Skeletal muscle tissue (tissue), 4 donors: ENCODE measurements around the gene NPTX1. TPM values are rescaled to one million over a fixed set of nuclear protein-coding genes. Genes with fewer than 3 reads are reported as not detected.
"Not testable (repeated sequence)": the region's sequence is repeated elsewhere in the genome, so short reads cannot be mapped to it uniquely, and the experiment has no call there.

Source experiments
- H3K27ac ChIP-seq: one replicate; pipeline ENCODE4 v1.7.0; 2013; ENCODE audit warnings: mild to moderate bottlenecking, low read depth, low read length, inconsistent platforms
- H3K27me3 ChIP-seq, 3 donors: one replicate each; pipeline ENCODE4 v1.7.0; 2013; ENCODE audit warnings: low read length in 3 of 3; ENCODE audit not compliant: control insufficient read depth in 3 of 3, insufficient read depth in 3 of 3
- H3K36me3 ChIP-seq, 3 donors: one replicate each; pipeline ENCODE4 v1.7.0; 2013; ENCODE audit warnings: low read length in 3 of 3; ENCODE audit not compliant: control insufficient read depth in 3 of 3, insufficient read depth in 3 of 3
- H3K4me1 ChIP-seq, 3 donors: one replicate each; pipeline ENCODE4 v1.7.0; 2013; ENCODE audit warnings: low read length in 3 of 3, mild to moderate bottlenecking in 3 of 3; ENCODE audit not compliant: control insufficient read depth in 3 of 3, insufficient read depth in 3 of 3
- H3K4me3 ChIP-seq, 3 donors: one replicate each; pipeline ENCODE4 v1.7.0; 2013; ENCODE audit warnings: low read length in 3 of 3
- H3K9ac ChIP-seq, 3 donors: one replicate each; pipeline ENCODE4 v1.7.0; 2013; ENCODE audit warnings: low read length in 3 of 3, mild to moderate bottlenecking in 3 of 3, moderate library complexity in 2 of 3, low read depth in 1 of 3
- H3K9me3 ChIP-seq, 3 donors: one replicate each; pipeline ENCODE4 v1.7.0; 2013; ENCODE audit warnings: low read length in 3 of 3; ENCODE audit not compliant: control insufficient read depth in 3 of 3
- total RNA-seq: library from RNA; depleted of rRNA; stranded (reverse); fragments of >200 nt; gene quantifications from one replicate; pipeline ENCODE4 v1.2.3, GENCODE V29; 2014
- donor health status: Osteomylitis.

Gene NPTX1
- total RNA-seq, 1 donor from 2014 or later = 1.0 TPM

DNA sequence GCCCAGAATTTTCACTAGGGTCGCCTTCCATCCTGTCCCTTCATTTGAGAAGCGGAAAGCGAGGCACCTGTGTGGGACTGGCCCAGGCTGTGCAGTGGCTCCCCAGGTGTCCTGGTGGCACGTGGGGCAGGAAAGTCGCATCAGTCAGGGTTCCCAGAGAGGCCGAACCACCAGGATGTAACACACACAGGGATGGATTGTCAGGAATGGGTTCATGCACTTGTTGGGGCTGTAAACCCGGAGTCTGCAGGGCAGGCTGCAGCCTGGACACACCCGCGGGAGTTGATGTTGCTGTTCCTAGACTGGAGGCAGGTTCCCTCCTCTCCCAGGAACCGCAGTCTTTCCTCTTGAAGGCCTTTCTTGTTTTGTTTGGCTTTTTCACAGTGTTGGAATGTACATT lies 37.5 kb upstream of the NPTX1 start:
- no peaks in the 10 kb centered on the region for H3K36me3 ChIP-seq
- no peak overlapping the region for H3K4me3 ChIP-seq
- H3K27ac ChIP-seq = no peak overlapping the region
- H3K9me3 ChIP-seq = no peaks in the 10 kb centered on the region
- H3K4me1 ChIP-seq = no peaks in the 10 kb centered on the region
- H3K27me3 ChIP-seq = peaks cover 15 to 44% (median 21%) of the 10 kb centered on the region in 3 donors
- no peak overlapping the region for H3K9ac ChIP-seq

DNA sequence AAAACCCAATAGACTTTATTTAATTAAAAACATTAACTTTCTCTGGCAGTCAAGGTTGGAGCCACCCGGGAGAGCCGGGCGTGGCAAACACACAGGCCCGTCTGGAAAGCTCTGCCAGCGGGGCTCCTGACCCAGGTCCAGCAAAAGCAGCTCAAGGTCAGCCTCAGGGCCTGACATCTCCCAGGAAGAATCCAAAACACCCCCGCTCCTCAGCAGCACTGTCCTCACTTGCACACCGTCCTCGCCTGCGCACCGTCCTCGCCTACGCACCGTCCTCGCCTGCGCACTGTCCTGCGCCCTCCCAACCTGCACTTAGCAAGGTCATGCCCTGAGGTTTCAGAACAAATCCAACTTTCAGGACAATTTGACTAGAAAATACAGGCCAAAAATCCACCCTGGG lies 36.8 kb upstream of the NPTX1 start:
- H3K4me1 ChIP-seq = no peaks in the 10 kb centered on the region
- H3K36me3 ChIP-seq = no peaks in the 10 kb centered on the region
- no peak overlapping the region for H3K9ac ChIP-seq
- H3K9me3 ChIP-seq = no peaks in the 10 kb centered on the region
- no peak overlapping the region for H3K27ac ChIP-seq
- no peak overlapping the region for H3K4me3 ChIP-seq
- H3K27me3 ChIP-seq = peaks cover 15 to 43% (median 24%) of the 10 kb centered on the region in 3 donors

DNA sequence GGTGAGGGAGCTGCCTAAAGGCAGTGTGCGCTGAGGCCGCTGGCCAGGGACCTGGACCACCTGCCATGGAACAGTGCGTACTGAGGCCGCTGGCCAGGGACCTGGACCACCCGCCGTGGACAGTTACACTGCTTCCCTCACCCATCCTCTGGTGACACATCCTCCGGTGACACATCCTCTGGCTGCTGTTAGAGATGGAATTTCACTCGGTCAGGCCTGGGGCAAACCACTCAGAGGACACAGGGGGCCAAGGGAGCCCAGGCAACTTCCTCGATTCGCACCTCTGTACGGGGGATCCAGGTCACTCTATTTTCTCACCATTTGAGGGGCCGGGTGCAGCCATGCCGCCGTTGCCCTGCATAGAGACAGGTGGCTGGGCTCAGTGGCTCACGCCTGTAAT lies 35.8 kb upstream of the NPTX1 start:
- no peaks in the 10 kb centered on the region for H3K9me3 ChIP-seq
- peaks cover 15 to 43% (median 24%) of the 10 kb centered on the region in 3 donors for H3K27me3 ChIP-seq
- H3K9ac ChIP-seq = no peak overlapping the region
- no peaks in the 10 kb centered on the region for H3K36me3 ChIP-seq
- H3K4me3 ChIP-seq = no peak overlapping the region
- H3K27ac ChIP-seq = no peak overlapping the region
- no peaks in the 10 kb centered on the region for H3K4me1 ChIP-seq

DNA sequence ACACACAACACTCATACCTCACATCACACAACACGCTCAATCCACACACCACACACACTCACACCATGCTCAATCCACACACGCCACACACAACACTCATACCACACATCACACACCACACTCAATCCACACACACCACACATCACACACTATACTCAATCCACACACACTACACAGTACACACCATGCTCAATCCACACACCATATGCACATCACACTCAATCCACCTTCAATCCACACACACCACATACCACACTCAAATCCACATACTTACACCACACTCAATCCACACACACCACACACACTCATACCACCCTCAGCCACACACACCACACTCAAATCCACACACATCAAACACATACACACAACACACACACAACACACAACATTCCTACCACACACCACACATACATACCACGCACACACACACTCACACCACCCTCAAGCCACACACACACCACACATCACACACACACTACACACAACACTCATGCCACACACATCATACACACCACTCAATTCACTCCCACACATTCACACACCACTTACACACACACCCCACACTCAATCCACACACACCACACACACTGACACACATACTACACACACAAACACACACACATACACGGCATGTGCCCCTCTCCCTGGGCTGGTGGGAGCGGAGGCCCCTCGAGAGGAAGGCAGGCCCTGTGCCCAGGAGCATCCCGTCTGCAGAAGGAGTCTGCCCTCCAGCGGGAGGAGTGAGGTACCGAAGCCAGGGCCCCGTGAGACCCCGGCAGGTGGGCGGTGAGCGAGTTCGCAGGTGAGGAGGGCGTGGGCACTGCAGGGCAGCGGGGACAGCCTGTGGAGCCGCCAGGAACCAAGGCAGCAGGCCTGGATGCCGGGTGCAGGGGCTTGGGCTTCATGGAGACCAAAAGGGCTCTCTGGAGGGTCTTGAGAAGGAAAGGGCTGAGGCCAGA lies 35.1 kb upstream of the NPTX1 start:
- no peak overlapping the region for H3K27ac ChIP-seq
- no peaks in the 10 kb centered on the region for H3K9me3 ChIP-seq
- no peak overlapping the region for H3K9ac ChIP-seq
- no peaks in the 10 kb centered on the region for H3K4me1 ChIP-seq
- H3K27me3 ChIP-seq = peaks cover 15 to 38% (median 27%) of the 10 kb centered on the region in 3 donors
- no peak overlapping the region for H3K4me3 ChIP-seq
- no peaks in the 10 kb centered on the region for H3K36me3 ChIP-seq

DNA sequence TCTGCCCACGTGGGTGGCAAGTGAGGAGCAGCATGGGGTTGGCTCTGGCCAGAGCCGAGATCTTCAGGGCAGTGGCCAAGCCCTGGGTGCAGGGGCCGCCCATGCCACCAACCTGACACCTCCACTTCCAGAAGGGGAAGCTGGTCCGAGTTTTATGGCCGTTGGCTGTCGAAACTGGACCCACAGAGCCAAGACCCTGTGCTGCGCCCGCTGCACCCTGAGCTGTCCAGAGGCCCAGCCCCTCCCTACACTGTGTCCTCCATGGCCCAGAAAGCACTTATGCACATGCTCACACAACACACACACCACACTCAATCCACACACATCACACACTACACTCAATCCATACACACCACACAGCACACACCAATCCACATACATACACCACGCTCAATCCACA lies 34.4 kb upstream of the NPTX1 start:
- peaks cover 15 to 38% (median 29%) of the 10 kb centered on the region in 3 donors for H3K27me3 ChIP-seq
- no peaks in the 10 kb centered on the region for H3K9me3 ChIP-seq
- H3K4me3 ChIP-seq = no peak overlapping the region
- no peaks in the 10 kb centered on the region for H3K36me3 ChIP-seq
- H3K4me1 ChIP-seq = no peaks in the 10 kb centered on the region
- H3K9ac ChIP-seq = no peak overlapping the region
- H3K27ac ChIP-seq = no peak overlapping the region

DNA sequence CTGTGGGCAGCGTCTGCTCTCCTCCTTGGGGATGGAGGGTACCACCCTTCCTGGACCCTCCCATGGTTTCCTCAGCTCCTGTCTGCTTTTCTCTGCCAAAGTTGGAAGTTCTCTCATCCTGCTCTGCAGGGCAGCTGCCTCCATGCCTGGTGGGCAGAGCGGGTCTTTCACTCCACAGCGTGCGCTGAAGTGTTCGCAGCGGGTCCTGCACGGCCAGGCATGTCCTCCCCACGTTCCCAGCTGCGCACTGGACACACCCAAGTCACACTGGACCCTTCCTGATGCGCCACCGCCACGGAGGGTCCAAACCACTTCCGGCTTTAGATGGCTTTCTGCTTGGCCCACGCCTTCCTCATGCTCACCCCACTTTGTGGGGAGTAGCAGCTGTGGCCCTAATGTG lies 33.7 kb upstream of the NPTX1 start:
- Histone ChIP-seq H3K9me3 (no peaks in the 10 kb centered on the region), H3K4me1 (no peaks in the 10 kb centered on the region), H3K27me3 (peaks cover 15 to 38% (median 32%) of the 10 kb centered on the region in 3 donors), H3K27ac (no peak overlapping the region), H3K9ac (no peak overlapping the region), H3K36me3 (no peaks in the 10 kb centered on the region), H3K4me3 (no peak overlapping the region)

DNA sequence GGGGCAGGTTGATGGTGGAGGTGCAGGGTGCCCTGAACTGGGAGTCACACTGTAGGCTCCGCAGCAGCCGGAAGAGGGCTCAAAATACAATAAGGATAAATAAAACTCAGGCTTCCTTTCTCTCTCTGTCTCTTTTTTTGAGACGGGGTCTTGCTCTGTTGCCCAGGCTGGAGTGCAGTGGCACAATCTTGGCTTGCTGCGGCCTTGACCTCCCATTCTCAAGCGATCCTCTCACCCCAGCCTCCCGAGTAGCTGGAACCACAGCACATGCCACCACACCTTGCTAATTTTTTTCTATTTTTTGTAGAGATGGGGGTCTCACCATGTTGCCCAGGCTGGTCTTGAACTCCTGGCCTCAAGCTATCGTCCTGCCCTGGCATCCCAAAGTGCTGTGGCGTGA lies 32.9 kb upstream of the NPTX1 start:
- no peak overlapping the region for H3K9ac ChIP-seq
- peaks cover 17 to 38% (median 35%) of the 10 kb centered on the region in 3 donors for H3K27me3 ChIP-seq
- H3K27ac ChIP-seq = no peak overlapping the region
- no peaks in the 10 kb centered on the region for H3K9me3 ChIP-seq
- no peaks in the 10 kb centered on the region for H3K4me1 ChIP-seq
- no peaks in the 10 kb centered on the region for H3K36me3 ChIP-seq
- no peak overlapping the region for H3K4me3 ChIP-seq

DNA sequence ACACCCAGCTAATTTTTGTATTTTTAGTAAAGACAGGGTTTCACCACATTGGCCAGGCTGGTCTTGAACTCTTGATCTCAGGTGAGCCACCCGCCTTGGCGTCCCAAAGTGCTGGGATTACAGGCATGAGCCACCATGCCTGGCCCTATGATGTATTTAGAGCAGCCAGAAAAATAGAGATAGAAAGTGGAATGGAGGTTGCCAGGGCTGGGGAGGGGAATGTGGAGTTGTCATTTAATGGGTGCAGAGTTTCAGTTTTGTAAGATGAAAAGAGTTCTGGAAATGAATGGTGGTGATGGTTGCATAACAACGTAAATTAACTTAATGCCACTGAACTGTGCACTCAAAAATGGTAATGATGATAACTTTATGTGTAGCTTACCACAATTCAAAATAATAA lies 31.6 kb upstream of the NPTX1 start:
- Histone ChIP-seq H3K4me3 (no peak overlapping the region), H3K9me3 (no peaks in the 10 kb centered on the region), H3K9ac (no peak overlapping the region), H3K4me1 (no peaks in the 10 kb centered on the region), H3K36me3 (no peaks in the 10 kb centered on the region), H3K27me3 (peaks cover 21 to 42% (median 37%) of the 10 kb centered on the region in 3 donors), H3K27ac (no peak overlapping the region)

DNA sequence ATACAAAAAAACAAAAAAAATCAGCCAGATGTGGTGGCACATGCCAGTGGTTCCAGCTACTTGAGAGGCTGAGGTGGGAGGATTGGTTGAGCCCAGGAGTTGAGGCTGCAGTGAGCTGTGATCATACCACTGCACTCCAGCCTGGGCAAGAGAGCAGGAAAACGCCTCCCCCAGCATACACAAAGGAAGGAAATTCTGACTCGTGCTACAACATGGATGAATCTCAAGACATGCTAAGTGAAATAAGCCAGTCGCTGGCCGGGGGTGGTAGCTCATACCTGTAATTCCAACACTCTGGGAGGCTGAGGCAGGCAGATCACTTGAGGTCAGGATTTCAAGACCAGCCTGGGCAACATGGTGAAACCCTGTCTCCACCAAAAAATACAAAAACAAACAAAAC lies 30.8 kb upstream of the NPTX1 start:
- H3K9me3 ChIP-seq, H3K36me3 ChIP-seq, H3K27ac ChIP-seq, H3K4me3 ChIP-seq, H3K4me1 ChIP-seq, H3K9ac ChIP-seq: not testable (repeated sequence)
- peaks cover 24 to 45% (median 41%) of the 10 kb centered on the region in 3 donors for H3K27me3 ChIP-seq

DNA sequence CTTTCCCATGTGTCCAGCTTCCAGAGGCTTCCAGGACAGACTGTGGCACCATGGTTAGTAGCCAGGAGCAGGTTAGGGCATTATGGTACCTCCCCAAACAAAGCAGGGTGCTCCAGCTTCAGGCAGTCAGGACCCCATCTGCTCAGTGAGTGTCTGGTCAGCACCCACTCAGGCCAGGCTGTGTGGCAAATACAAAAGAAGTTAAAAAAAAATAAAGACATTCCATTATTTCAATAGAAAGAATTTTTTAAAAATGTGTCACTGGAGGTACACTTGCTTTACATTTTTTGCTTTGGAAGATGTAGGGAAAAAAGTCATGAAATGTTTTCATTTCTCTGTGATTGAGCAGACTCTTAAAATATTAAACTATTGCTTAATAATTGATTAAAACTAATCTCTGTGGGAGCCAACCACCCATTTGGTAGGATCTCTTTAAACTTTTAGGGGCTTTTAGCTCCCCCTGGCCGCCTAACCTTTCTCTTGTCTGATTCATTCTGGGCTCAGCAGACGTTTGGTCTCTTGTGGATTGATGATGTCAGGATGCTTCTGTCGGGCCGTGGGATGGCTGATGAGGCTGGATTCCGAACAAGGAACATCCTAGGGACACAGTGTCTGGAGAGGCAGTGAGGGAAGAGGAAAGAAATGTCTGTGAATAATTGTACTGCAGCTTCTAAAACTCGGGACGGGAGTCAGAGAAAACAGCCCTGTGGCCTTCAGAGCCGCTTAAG lies 28.4 kb upstream of the NPTX1 start:
- Histone ChIP-seq H3K27me3 (peaks cover 11 to 42% (median 37%) of the 10 kb centered on the region in 3 donors), H3K9me3 (no peaks in the 10 kb centered on the region), H3K36me3 (no peaks in the 10 kb centered on the region), H3K4me1 (peaks cover 0 to 7% (median 4%) of the 10 kb centered on the region in 3 donors), H3K9ac (no peak overlapping the region), H3K4me3 (no peak overlapping the region), H3K27ac (no peak overlapping the region)
